ENCODE measurements around the gene NUP210. TPM values are rescaled to one million over a fixed set of nuclear protein-coding genes. Genes with fewer than 3 reads are reported as not detected.

NUP210 gene
- total RNA-seq, 1 donor from 2014 or later, result 91.9 TPM

GRCh38 chr3:13301286-13301987 is 118.7 kb downstream of the NUP210 start:
- ATAC-seq (ENCODE audit: low read depth) (peak; percentile 76), DNase-seq (no peak)
- ChIA-PET CTCF (no interaction called here), POLR2A (no interaction called here)
- peaks cover 4% of the 10 kb centered on the region for H3K4me1 Mint-ChIP-seq
- no peak overlapping the region for H3K27ac Mint-ChIP-seq
- no peak for TF ChIP-seq CTCF (IDR thresholded peaks at IDR 0.05)
- no peak overlapping the region for H3K4me3 Mint-ChIP-seq
- no peaks in the 10 kb centered on the region for H3K9me3 Mint-ChIP-seq
- intact Hi-C loops (cut with micrococcal nuclease), result no loop called here
- H3K36me3 Mint-ChIP-seq (ENCODE audit: low read depth), result no peaks in the 10 kb centered on the region
- peaks cover 17% of the 10 kb centered on the region for H3K27me3 Mint-ChIP-seq

- no peak for TF ChIP-seq CTCF (IDR thresholded peaks at IDR 0.05)
- ChIA-PET POLR2A (no interaction called here), CTCF (no interaction called here)
- intact Hi-C loops (cut with micrococcal nuclease), result no loop called here
- H3K27ac Mint-ChIP-seq, result no peak overlapping the region
- H3K36me3 Mint-ChIP-seq (ENCODE audit: low read depth), result no peaks in the 10 kb centered on the region
- H3K27me3 Mint-ChIP-seq, result peaks cover 21% of the 10 kb centered on the region
- no peaks in the 10 kb centered on the region for H3K9me3 Mint-ChIP-seq
- H3K4me3 Mint-ChIP-seq, result no peak overlapping the region
- DNase-seq (no peak), ATAC-seq (ENCODE audit: low read depth) (no peak)
- peaks cover 5% of the 10 kb centered on the region for H3K4me1 Mint-ChIP-seq
These were observed 119.4 kb downstream of the NUP210 start for GRCh38 chr3:13300546-13301285.

- no peak overlapping the region for H3K27ac Mint-ChIP-seq
- intact Hi-C loops (cut with micrococcal nuclease), result no loop called here
- no peak for ATAC-seq (ENCODE audit: low read depth)
- ChIA-PET POLR2A (no interaction called here), CTCF (no interaction called here)
- no peaks in the 10 kb centered on the region for H3K36me3 Mint-ChIP-seq (ENCODE audit: low read depth)
- no peaks in the 10 kb centered on the region for H3K9me3 Mint-ChIP-seq
- TF ChIP-seq CTCF (IDR thresholded peaks at IDR 0.05), result no peak
- H3K4me1 Mint-ChIP-seq, result peaks cover 8% of the 10 kb centered on the region
- DNase-seq, result no peak
- peaks cover 31% of the 10 kb centered on the region for H3K27me3 Mint-ChIP-seq
- no peak overlapping the region for H3K4me3 Mint-ChIP-seq
These were observed 120.5 kb downstream of the NUP210 start for GRCh38 chr3:13299531-13300155.

- intact Hi-C loops (cut with micrococcal nuclease), result no loop called here
- Mint-ChIP-seq H3K27me3 (peaks cover 41% of the 10 kb centered on the region), H3K4me1 (peaks cover 13% of the 10 kb centered on the region), H3K9me3 (no peaks in the 10 kb centered on the region), H3K4me3 (no peak overlapping the region), H3K36me3 (ENCODE audit: low read depth) (no peaks in the 10 kb centered on the region), H3K27ac (no peak overlapping the region)
- ChIA-PET CTCF (no interaction called here), POLR2A (no interaction called here)
- ATAC-seq (ENCODE audit: low read depth) (no peak), DNase-seq (no peak)
- no peak for TF ChIP-seq CTCF (IDR thresholded peaks at IDR 0.05)
These were observed 123.5 kb downstream of the NUP210 start for GRCh38 chr3:13296662-13297061.
